GM12878 (cell line): Measurements from ENCODE around the gene ZBTB9. TPM values are rescaled to one million over a fixed set of nuclear protein-coding genes. Genes with fewer than 3 reads are reported as not detected.

Source experiments
- FOXM1 ChIP-seq: IDR thresholded peaks from 2 replicates; pipeline ENCODE4 v1.6.1; 2012; ENCODE audit warnings: low read depth, mild to moderate bottlenecking, inconsistent platforms, low read length, moderate library complexity
- KAT2A ChIP-seq: conservative IDR thresholded peaks from 2 replicates; pipeline ENCODE4 v1.6.1; 2011; ENCODE audit warnings: low read depth, low read length; ENCODE audit not compliant: control insufficient read depth
- MEF2B ChIP-seq: fragments of 450-650 bp; IDR thresholded peaks from 2 replicates; pipeline ENCODE4 v1.6.1; 2018; ENCODE audit warnings: mild to moderate bottlenecking, moderate library complexity; ENCODE audit not compliant: partially characterized antibody, poor library complexity, severe bottlenecking
- NBN ChIP-seq: fragments of 450-650 bp; IDR thresholded peaks from 2 replicates; pipeline ENCODE4 v1.6.1; 2016
- RB1 ChIP-seq: fragments of 450-650 bp; formaldehyde crosslinking; IDR thresholded peaks from 2 replicates; pipeline ENCODE4 v1.6.1; 2017; ENCODE audit warnings: mild to moderate bottlenecking, borderline replicate concordance
- SMAD1 ChIP-seq: fragments of 450-650 bp; IDR thresholded peaks from 2 replicates; pipeline ENCODE4 v1.6.1; 2018; ENCODE audit warnings: mild to moderate bottlenecking, low read depth; ENCODE audit not compliant: partially characterized antibody
- SPI1 ChIP-seq: IDR thresholded peaks from 2 replicates; pipeline ENCODE4 v1.6.1; 2011; ENCODE audit warnings: low read depth, mild to moderate bottlenecking, low read length, moderate library complexity, borderline replicate concordance; ENCODE audit not compliant: insufficient read depth
- polyA plus RNA-seq, 11 experiments: library from polyadenylated mRNA; depleted of rRNA in 4 of 11; unstranded in 6 of 11; stranded (reverse) in 5 of 11; fragments of >200 nt; fragmentation: Nextera tagmentation in 4 of 11; fragmentation: Illumina TruSeq in 1 of 11; extraction: Ambion mirVana in 4 of 11; extraction: Trizol in 1 of 11; gene quantifications; 1 replicate in 1 of 11; 2 replicates in 10 of 11; pipeline versions ENCODE4 v1.2.1 to v1.2.3, GENCODE V29; 2011 to 2016; ENCODE audit warnings: inconsistent platforms in 2 of 11, missing spikeins in 2 of 11, low read depth in 1 of 11
- total RNA-seq, 4 experiments: library from RNA; depleted of rRNA in 3 of 4; stranded (reverse); fragments of >200 nt in 3 of 4; fragmentation: Illumina TruSeq in 1 of 4; extraction: Trizol in 1 of 4; gene quantifications; 2 replicates each; pipeline versions ENCODE4 v1.2.1 to v1.2.3, GENCODE V29; 2013 to 2021
- TF ChIP-seq, protein P1 (sequence below): IDR thresholded peaks from 2 replicates; pipeline ENCODE4 v1.6.1; 2012; ENCODE audit warnings: mild to moderate bottlenecking, low read depth, low read length
- TF ChIP-seq, protein P2 (sequence below): fragments of 450-650 bp; IDR thresholded peaks from 2 replicates; pipeline ENCODE4 v1.6.1; 2014; ENCODE audit warnings: mild to moderate bottlenecking
- TF ChIP-seq, protein P3 (sequence below): fragments of 450-650 bp; IDR thresholded peaks from 2 replicates; pipeline ENCODE4 v1.6.1; 2017; ENCODE audit warnings: low read depth, mild to moderate bottlenecking, moderate library complexity
- TF ChIP-seq, protein P4 (sequence below): IDR thresholded peaks from 2 replicates; pipeline ENCODE4 v1.6.1; 2011; ENCODE audit warnings: borderline replicate concordance, low read depth, mild to moderate bottlenecking, moderate library complexity, low read length; ENCODE audit not compliant: insufficient read depth, poor library complexity, severe bottlenecking

The ZBTB9 gene
- total and polyA plus RNA-seq, 10 of the 15 experiments (the other 5 are each of a cell fraction or from before 2014, with no cell fraction given) = 1.5 to 12.7 (median 6.9) TPM

DNA sequence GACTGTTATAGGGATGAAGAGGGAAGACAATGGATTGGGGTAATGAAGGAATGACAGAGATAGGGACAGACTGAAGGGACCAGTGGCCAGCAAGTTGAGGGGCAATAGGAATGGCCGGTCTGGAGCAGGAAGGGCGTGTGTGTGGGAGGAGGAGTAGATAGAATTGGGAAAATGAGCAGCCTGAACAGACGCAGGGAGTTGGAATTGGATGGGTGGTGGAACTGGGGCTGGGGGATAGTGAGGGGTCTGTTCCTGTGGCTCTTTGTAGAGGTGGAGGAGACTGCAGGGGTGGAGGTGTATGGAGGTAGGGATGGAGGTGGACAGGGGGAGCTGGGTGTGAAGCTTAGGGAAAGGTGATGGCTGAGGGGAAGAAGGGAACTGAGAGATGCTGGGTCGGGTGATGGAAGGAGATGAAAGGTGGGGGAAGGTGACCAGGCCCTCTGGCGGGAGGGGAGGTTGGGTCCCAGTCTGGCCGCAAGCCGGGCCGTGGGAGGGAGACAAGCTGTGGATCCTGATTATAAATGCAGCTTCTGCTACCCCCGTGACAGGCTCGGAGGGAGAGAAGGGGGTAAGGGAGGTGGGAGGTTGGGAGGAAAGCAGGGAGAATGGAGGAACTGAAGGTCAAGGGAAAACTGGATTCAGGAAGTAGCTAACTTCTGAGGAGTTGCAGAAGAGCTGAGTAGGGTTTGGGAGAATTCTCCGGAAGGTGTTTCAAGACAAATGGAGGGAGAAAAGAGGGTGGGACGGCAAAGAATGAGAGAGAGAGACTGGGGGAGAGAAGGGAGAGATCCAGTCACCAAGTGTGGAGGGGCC, 29.3 kb upstream of the ZBTB9 start (continued):
- TF ChIP-seq, protein P1, sequence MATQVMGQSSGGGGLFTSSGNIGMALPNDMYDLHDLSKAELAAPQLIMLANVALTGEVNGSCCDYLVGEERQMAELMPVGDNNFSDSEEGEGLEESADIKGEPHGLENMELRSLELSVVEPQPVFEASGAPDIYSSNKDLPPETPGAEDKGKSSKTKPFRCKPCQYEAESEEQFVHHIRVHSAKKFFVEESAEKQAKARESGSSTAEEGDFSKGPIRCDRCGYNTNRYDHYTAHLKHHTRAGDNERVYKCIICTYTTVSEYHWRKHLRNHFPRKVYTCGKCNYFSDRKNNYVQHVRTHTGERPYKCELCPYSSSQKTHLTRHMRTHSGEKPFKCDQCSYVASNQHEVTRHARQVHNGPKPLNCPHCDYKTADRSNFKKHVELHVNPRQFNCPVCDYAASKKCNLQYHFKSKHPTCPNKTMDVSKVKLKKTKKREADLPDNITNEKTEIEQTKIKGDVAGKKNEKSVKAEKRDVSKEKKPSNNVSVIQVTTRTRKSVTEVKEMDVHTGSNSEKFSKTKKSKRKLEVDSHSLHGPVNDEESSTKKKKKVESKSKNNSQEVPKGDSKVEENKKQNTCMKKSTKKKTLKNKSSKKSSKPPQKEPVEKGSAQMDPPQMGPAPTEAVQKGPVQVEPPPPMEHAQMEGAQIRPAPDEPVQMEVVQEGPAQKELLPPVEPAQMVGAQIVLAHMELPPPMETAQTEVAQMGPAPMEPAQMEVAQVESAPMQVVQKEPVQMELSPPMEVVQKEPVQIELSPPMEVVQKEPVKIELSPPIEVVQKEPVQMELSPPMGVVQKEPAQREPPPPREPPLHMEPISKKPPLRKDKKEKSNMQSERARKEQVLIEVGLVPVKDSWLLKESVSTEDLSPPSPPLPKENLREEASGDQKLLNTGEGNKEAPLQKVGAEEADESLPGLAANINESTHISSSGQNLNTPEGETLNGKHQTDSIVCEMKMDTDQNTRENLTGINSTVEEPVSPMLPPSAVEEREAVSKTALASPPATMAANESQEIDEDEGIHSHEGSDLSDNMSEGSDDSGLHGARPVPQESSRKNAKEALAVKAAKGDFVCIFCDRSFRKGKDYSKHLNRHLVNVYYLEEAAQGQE = no peak
- TF ChIP-seq, protein P2, sequence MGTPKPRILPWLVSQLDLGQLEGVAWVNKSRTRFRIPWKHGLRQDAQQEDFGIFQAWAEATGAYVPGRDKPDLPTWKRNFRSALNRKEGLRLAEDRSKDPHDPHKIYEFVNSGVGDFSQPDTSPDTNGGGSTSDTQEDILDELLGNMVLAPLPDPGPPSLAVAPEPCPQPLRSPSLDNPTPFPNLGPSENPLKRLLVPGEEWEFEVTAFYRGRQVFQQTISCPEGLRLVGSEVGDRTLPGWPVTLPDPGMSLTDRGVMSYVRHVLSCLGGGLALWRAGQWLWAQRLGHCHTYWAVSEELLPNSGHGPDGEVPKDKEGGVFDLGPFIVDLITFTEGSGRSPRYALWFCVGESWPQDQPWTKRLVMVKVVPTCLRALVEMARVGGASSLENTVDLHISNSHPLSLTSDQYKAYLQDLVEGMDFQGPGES = no peak
- TF ChIP-seq SMAD1 = peak; percentile 15
- no peak for TF ChIP-seq MEF2B
- 0 out of 2 replicates have a peak, but pooled peaks have one; percentile 64 for TF ChIP-seq NBN
- TF ChIP-seq, protein P3, sequence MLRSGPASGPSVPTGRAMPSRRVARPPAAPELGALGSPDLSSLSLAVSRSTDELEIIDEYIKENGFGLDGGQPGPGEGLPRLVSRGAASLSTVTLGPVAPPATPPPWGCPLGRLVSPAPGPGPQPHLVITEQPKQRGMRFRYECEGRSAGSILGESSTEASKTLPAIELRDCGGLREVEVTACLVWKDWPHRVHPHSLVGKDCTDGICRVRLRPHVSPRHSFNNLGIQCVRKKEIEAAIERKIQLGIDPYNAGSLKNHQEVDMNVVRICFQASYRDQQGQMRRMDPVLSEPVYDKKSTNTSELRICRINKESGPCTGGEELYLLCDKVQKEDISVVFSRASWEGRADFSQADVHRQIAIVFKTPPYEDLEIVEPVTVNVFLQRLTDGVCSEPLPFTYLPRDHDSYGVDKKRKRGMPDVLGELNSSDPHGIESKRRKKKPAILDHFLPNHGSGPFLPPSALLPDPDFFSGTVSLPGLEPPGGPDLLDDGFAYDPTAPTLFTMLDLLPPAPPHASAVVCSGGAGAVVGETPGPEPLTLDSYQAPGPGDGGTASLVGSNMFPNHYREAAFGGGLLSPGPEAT = 0 out of 2 replicates have a peak, but pooled peaks have one; percentile 26
- TF ChIP-seq KAT2A = no peak
- no peak for TF ChIP-seq FOXM1
- no peak for TF ChIP-seq RB1
- TF ChIP-seq, protein P4, sequence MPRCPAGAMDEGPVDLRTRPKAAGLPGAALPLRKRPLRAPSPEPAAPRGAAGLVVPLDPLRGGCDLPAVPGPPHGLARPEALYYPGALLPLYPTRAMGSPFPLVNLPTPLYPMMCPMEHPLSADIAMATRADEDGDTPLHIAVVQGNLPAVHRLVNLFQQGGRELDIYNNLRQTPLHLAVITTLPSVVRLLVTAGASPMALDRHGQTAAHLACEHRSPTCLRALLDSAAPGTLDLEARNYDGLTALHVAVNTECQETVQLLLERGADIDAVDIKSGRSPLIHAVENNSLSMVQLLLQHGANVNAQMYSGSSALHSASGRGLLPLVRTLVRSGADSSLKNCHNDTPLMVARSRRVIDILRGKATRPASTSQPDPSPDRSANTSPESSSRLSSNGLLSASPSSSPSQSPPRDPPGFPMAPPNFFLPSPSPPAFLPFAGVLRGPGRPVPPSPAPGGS = no peak
- TF ChIP-seq SPI1 = peak; percentile 16; the same call in 1 of the 2 replicates
